ENCODE results near the gene HOXD10.

HOXD10 gene

DNA sequence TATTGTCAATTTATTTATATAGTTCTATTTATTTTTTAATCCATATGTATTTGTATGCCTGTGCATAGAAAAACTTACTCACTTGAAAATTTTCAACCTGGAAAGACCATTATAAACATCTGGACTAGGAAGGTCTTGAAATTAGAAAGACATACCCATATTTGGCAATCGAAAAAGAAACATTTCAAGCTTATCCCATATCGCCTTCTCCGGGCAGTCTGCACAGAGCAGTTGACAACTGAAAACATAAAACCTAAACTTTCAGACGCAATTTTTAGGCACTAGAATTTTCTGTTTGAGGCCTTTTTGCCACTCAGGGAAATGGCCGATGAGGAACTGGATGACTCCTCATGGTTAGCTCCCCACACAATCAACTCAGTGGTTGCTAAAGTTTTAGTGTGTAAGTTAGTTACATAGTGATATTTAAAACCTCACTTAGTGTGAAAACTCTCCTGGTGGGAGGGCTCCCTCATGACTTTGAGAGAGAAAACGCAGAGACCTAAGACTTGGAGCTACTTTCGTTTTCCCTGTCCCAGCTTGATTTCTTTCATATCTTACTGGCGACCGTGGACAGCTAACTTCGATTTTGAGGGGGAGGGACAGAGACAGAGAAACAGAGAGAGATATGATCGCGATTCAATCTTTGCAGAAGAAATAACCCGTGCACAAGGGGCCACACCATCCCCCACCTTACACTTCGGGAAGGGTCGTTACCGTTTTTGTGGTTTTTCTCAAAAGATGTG, 20.2 kb upstream of the HOXD10 start:
- no peak for DNase-seq

DNA sequence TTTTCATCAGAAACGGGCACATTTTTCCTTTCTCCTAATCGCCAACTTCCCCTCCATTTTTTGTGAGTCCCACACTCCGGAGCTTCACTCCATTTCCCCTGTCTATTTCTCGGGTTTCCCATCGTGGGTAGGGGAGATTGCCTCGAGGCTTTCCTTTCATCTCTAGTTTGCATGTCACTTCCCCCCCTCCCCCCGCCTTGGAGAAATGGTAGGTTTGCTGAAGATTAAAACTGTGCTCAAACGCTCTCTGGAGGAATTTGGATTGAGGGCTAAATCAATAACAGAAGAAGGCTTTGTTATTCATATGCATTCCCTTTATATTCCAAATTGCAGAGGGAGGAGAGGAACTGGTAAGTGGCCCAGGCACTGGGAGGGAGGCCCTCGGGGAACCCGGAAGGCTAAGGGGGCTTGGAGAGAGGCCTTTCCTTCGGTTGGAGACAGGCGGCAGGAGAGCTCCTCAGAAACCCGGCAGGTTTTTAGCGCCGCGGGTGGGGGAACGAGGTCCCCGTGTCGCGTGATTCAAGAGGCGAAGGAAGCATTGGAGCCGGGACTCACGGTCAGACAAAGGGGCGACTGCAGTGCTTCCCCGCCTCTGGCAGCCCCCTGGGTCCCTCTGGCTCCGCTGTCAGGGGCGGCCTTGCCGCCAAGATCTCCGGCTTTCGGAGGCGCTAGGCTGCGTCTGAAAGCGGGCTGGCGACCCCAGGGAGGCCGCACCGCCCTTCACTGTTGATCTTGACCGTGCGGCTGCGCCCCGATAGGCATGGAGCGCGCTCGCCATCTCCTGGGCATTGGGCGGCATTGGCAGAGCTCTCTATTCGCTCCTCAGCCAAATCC, 19.4 kb upstream of the HOXD10 start:
- peak; percentile 48 to 49 for DNase-seq

DNA sequence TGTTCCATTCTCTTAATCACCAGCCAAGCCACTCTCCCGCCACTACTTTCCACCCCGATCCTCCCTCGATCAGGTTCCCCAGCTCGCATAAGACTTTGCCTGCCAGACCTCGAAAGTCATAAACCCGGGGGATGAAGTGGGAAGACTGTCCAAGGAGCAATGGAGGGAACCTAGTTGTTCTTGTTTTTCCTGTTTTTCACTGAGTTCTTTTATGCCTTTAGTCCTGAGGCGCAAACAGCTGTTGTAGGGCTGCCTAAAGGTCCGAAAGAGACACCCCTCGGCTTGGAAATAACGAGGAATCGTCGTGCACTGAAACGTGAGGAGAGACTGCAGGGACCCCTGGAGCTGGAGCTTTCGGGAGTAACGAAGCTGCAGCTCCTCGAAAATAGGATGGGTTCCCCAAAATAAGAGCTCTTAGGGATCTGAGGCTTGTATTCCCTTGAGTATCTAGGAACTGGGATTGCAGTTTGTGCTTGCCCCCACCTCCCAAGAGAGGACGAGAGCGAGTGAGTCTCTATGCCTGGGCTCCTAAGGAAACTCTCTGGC, 18.7 kb upstream of the HOXD10 start:
- DNase-seq = no peak

DNA sequence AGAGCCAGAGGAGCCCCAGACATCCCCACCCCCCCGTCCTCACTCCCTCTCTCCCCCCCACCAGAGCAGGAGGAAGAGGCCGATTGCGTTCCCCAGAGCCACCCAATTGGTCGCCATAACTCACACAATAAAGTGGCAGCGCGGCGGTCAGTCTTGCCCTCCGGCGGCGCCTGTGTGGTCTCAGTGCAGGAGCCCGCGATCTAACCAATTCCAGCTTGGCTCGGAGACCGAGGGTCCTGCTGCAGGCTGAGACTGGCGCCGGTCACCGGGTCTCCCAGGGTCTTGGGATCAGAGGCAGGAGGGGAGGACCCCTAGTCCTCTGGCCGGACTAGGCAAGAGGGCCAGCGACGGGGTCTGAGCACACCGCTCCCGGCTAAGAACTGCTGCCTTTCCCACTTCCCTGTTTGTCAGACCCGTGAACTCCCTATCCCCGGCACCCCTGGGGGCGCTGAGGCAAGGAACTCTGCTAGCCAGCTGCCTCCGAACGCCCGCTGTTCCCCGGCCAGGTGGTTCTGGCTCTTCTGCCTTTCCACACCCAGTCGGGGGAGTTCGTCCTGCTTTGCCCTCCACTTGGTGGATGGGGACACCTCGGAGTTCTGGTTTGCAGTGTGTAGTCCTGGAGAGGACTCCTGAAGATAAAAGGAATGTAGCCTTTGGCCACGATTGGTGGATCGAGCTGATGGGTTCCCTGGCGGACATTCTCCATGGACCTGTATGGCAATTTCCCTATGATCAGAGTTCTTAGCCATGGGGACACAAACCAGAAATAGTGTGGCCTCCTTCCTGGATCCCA, 18.0 kb upstream of the HOXD10 start:
- DNase-seq = no peak

DNA sequence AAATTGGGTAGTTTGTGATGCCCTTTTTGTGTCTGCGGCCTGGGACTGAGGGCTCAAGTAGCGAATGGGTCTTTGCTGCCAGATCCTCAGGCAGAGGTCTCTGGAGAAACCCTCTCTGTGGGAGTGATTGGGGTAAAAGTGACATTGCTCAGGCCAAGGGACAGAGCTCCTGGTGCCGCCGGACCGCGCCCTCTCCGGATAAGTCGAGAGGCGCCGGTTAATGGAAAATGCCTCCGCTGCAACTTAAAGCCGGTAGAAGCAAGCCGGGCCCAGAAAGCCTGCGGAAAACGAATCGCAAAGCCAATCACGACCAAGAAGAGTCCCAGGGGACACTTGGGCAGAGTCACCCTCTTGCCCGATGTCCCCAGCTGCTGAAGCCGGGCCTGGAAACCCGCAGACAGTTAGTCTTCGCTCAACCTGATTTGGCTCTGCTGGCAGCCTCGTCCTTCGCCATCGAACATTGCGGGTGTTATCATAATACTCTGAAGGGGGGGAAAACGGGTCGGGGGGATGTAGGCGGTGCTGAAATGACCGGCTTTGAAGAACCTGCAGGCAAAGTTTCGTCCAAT, 17.3 kb upstream of the HOXD10 start:
- no peak for DNase-seq

DNA sequence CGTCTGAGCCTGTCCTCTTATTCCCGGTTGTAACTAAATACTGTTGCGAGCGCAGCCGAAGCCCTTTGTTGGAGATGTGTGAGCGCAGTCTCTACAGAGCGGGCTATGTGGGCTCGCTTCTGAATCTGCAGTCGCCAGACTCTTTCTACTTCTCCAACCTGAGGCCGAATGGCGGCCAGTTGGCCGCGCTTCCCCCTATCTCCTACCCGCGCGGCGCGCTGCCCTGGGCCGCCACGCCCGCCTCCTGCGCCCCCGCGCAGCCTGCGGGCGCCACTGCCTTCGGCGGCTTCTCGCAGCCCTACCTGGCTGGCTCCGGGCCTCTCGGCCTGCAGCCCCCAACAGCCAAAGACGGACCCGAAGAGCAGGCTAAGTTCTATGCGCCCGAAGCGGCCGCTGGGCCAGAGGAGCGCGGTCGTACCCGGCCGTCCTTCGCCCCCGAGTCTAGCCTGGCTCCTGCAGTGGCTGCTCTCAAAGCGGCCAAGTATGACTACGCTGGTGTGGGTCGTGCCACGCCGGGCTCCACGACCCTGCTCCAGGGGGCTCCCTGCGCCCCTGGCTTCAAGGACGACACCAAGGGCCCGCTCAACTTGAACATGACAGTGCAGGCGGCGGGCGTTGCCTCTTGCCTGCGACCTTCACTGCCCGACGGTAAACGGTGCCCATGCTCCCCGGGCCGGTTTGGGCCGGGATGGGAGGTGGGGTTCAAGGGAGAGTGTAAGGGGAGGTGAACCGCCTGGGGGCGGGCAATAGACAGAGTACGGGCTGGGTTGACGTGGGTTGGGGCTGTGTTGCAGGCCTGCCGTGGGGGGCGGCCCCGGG, 16.6 kb upstream of the HOXD10 start, which contains the start of gene HOXD12:
TSS of gene HOXD12 (plus strand) at position 68 of the 819 bp plus-strand sequence. CDS start at position 75, 7 bp downstream.
- no peak for DNase-seq

DNA sequence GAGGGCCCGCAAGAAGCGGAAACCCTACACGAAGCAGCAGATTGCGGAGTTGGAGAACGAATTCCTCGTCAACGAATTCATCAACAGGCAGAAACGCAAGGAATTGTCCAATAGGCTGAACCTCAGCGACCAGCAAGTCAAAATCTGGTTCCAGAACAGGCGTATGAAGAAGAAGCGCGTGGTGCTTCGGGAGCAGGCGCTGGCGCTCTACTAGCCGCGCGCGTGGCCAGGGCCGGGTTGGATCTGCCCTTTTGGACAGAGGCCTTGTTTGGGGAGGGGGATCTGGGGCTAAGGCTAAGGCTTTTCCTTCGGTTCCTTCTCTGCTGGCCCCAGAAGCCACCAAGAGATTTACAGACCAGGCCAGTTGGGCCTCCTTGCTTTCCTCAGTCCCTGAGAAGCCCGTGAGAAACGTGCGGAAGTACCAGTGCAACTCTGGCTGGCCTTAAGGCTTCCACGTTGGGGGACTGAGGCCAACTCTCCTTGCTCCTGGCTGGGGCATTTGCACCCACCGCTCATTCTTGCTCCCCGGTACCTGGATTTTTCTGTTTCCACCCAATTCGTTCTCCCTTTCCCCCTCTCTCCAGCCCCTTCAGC, 15.9 kb upstream of the HOXD10 start:
- no peak for DNase-seq

DNA sequence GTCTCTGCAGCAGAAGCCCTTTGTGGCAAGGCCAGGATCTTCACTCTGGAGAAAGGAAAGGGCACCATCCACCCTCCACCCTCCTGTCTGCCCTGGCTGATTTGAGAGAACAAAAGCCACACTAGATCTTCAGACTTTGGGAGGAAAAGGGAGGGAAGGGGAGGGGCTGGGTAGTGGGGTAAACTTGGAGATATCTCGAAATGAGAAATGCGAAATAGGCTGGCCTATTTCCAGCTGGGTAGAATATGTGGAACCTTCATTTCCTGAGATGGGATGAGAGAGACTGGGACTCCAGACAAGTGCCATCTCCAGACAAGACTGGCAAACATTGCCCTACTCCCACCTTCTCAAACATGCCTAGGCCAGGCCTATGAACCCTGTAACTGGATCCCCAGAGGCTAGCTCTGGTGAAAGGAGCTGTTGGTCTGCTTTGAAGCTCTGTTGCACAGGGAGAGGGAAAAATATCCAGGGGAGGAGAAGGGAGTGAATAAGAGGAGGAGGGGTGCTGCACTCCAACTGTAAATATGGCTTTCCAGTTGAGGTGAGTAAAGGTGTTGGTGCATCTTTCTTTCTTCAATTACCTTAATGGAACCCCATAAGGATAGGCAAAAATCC, 15.3 kb upstream of the HOXD10 start:
- DNase-seq = no peak

DNA sequence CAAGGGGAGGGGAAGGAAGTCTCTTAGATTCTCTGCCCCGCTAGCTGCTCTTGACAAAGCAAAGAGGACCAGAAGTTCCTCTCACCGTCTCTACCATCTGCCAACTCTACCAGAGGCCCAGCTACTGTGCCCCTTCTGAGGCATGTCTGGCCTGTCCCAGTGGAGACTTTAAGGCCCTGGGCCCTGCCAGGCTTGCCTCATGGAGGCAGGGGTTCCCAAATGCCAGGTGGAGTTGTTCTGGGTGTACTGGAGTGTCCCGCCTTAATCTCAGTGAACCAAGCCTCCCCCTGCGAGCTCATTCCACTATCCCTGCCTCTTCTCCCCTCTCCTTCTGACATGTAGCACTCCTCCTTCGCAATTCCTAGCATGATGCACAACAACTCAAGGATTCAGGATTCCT, 14.7 kb upstream of the HOXD10 start:
- no peak for DNase-seq

DNA sequence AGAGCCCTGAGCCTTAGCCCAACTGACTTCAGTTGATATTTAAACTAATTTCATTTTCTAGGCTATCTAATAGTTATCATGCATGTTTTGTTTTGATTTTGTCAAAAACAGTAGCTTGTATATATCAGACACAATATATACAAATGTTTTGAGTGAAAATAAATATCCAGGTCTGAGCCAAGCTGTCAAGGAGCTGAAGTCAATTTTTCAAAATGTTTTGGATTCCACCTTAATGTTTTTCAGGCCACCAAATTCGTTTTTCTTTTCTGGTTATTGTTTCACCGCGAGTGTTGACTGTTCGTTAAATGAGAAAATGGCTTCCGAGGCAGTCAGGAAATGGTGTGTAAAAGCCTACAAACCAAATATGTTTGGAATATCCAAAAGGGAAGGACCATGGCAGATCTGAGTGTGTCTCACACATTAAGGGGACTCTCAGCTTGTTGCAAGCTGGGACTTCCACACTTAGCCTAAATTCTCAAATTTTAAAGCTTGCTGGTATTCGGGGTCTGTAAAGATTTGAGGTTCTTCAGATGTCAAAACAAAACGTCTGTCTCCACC, 14.2 kb upstream of the HOXD10 start:
- DNase-seq = no peak

DNA sequence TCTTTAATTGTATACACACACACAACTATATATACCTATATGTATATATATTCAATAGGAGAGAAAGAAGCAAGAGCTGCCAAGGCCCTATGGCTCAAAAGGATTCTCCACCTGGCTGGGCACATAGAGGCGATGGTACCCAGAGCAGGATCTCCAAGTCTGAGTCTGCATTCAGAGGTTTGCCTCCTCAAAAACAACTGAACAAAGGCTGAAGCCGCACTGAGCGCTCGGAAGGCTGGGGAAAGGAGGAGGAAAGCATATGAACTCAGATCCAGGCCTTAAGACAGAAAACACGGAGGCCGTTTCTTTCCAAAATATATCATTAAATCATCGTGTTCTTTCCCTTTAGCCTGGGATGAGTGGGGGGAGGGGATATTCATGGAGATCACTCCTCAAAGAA, 13.4 kb upstream of the HOXD10 start:
- no peak for DNase-seq

DNA sequence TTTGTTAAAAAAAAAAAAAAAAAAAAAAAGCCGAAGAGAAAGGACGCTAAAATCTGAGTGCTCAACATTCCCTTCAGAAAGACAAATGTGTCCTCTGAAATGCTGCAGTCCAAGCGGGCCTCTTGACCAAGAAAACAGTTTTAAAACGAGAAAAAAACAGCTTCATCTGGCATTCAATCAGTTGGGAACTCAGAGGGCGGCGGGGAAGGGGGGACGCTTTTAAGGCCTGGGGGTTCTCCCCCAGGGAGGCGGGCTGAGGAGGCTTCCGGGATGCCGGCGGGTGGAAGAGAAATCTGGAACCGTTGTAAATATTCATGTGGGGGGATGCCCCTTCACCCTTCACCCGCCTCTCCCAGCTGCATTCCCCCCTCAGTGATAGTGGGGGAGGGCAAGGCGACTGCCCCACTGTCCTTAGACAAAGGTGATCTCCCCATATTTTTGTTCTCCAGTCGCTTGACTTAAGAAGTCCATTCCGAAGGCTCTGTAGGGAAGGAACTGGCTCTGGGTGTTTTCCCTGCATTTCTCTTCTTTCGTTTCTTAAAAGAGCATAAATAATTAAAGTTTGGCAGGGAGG, 12.7 kb upstream of the HOXD10 start:
- DNase-seq = no peak

DNA sequence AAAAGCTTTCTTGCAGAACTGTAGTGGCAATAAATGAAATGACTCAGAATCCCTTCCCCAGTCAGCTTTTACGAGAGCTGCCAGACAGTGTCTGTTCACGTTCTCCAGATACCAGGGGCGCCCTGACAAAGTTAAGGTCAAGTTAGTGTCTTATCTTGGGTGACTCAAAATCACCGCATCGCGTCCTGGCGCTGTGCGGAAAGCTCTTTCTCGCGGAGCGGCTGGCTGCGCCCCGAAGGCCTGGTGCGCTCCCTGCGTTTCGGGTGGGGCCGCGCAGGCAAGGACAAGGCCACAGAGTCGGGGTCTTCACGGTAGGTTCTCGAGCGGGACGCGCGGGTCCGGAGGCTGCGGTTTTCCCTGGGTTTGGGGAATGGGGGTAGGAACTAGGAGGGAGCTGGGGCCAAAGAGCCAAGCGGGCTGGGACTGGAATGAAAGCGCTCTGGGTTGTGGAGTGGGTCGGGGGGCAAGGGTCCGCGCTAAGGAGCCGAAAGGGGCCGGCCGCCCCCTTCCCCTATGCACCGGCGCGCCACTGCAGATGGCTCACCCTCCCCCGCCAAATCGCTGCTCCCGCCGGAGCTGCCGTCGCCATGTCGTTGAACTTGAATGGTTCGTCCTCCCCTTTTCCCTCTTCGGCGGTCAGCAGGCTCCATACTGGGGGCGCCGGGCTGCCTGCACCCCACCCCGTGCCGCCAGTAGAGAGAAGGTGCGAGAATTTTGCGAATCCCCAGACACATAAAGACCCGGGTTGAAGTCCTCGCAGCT, 12.1 kb upstream of the HOXD10 start:
- DNase-seq = no peak

DNA sequence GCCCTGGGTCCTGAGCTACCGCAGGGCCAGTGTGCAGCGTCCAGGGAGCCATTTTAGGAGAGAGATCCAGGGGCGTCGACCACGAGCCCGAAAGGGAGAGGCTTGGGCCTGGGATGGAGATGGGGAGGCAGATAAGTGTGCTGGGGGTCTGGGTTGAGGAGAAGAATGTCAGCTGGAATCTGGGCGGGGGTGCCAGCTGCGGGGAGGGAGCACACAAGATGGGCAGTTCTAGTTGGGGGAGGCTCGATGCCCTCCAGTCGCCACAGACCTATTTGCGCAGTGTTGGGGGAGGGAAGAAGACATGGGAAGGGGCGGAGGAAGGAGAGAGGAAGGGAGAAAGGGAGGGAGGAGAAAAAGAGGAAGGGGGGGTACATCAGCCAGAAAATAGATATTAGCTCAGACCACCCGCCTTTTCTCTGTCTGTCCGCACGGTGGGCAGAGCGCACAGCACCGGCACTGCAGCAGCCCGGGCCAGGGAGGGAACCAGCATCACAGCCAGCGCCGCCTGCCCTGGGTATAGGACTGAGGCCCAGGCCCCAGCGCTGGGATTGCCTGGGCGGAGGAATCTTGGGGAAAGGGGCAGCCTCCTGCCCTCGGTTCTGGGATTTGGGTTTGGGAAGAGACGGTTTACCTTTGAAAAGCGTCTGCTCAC, 11.4 kb upstream of the HOXD10 start:
- no peak for DNase-seq

DNA sequence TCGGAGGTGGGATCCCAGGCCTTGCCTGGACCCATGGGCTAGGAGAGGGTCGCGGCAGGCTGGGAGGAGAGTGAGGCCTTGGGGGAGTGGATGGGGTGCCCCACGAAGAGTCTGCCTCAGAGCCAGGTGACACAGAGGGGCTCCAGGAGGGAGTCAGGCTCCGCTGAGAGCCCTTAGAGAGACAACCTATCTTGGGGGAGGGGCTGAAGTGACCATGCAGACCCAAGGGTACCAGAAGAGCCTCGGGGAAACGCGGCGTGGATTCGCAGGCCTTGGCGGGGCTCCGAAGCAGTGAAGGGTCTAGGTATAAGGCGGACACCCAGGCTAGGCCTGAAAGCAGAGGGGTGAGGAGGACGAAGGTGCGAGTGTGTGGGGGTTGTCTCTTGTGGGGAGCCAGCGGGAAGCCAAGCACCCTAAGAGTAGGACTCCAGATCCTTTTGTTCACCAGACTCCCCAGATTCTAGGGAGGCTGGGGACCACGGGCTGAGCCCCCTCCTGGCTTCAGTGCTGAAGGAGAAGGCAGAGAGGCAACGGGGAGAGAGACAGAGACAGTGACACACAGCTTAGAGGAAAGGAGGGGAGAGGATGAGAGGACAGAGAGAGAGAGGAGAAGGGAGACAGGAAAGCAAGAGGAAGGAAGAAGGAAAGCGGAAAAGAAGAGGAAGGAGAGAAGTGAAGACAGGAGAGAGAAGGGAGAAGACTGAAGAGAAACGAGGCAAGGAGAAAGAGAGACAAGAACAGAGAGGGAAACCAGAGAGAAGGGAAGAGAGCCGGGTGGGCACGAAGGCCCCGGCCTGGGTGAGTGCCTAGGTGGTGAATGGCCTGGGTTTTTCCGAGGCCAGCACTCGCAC, 10.6 kb upstream of the HOXD10 start:
- no peak for DNase-seq

DNA sequence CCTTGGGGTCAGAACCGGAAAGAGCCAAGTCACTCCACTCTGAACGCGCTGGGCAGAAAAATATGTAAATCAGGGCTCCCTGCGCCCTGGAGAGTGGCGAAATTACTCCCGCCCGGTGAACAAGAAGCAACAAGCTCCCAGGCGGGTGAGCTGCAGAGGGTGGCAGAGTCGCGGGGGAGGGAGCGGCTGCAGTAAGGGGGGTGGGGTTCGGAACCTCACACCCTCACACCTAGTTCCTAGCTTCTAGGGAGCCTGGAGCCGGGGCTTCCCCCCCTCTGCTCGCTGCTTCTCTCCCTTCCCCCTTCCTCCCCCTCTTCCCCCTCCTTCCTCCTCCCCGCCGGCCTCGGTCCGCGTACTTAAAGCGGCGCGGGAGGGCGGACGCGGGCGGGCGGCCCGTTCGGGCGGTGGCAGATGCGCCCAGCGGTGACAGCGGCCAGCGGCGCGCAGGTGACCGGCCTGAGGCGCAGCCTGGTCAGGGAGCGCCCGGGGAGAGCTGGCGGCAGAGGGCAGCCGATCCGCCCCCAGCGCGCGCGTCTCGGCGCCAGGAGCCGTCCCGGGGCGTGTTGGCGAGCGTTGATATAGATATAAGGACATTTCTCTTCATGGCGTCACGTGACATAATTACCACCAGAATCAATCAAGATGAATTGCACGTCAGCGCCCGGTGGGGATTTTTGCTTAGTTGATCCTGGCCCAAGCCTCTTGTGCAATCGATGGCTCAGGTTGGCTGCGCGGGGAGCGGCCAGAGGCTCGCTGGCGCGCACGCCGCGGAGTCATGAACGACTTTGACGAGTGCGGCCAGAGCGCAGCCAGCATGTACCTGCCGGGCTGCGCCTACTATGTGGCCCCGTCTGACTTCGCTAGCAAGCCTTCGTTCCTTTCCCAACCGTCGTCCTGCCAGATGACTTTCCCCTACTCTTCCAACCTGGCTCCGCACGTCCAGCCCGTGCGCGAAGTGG, 9.7 kb upstream of the HOXD10 start, which contains the start of gene HOXD11:
TSS of gene HOXD11 (plus strand) at position 700 of the 959 bp plus-strand sequence. CDS start at position 776, 76 bp downstream.
- peak; percentile 53 to 73 for DNase-seq
